NOMO-1 treated with dmso at 0.1 percent for 144 hours (cell line): Measurements from ENCODE around the gene PHYHD1.
"Not testable (repeated sequence)": the region's sequence is repeated elsewhere in the genome, so short reads cannot be mapped to it uniquely, and the experiment has no call there.

Experiments
- DNase-seq: peaks from one replicate; lab custom pipeline; 2025; ENCODE audit not compliant: unreplicated experiment; lab: John Stamatoyannopoulos, UW

PHYHD1 gene

GRCh38 chr9:128919402-128920089 lies 1.2 kb upstream of the PHYHD1 start:
- no peak for DNase-seq

- no peak for DNase-seq
These were observed 1.3 kb downstream of the PHYHD1 start for GRCh38 chr9:128921881-128922763.

- no peak for DNase-seq
These were observed 2.7 kb downstream of the PHYHD1 start for GRCh38 chr9:128923493-128923883.

GRCh38 chr9:128927731-128928411 lies 7.1 kb downstream of the PHYHD1 start:
- DNase-seq = no peak

GRCh38 chr9:128928624-128929023 lies 7.8 kb downstream of the PHYHD1 start:
- no peak for DNase-seq

- no peak for DNase-seq
These were observed 8.8 kb downstream of the PHYHD1 start for GRCh38 chr9:128929560-128929959.

- no peak for DNase-seq
These were observed 12.9 kb downstream of the PHYHD1 start for GRCh38 chr9:128933731-128934130.

- DNase-seq = no peak
These were observed 15.5 kb downstream of the PHYHD1 start for GRCh38 chr9:128936171-128936865.

GRCh38 chr9:128937310-128938165 lies 16.8 kb downstream of the PHYHD1 start:
- no peak for DNase-seq

- DNase-seq = no peak
These were observed 19.6 kb downstream of the PHYHD1 start for GRCh38 chr9:128940271-128940921.

- no peak for DNase-seq
These were observed 20.4 kb downstream of the PHYHD1 start for GRCh38 chr9:128940946-128941755.

- DNase-seq = no peak
These were observed 23.2 kb downstream of the PHYHD1 start for GRCh38 chr9:128943832-128944620.

GRCh38 chr9:128944966-128945365 lies 24.2 kb downstream of the PHYHD1 start:
- not testable (repeated sequence) for DNase-seq

GRCh38 chr9:128945798-128946501 lies 25.2 kb downstream of the PHYHD1 start:
- DNase-seq = no peak

GRCh38 chr9:128946571-128947276 lies 25.9 kb downstream of the PHYHD1 start:
- no peak for DNase-seq

GRCh38 chr9:128947277-128947526 lies 26.4 kb downstream of the PHYHD1 start:
- no peak for DNase-seq
